NCI-H146 (cell line): ENCODE measurements around the gene PPP1R14B.

Experiments
- DNase-seq: peaks from one replicate; lab custom pipeline; 2025; lab: John Stamatoyannopoulos, UW

The PPP1R14B gene

DNA sequence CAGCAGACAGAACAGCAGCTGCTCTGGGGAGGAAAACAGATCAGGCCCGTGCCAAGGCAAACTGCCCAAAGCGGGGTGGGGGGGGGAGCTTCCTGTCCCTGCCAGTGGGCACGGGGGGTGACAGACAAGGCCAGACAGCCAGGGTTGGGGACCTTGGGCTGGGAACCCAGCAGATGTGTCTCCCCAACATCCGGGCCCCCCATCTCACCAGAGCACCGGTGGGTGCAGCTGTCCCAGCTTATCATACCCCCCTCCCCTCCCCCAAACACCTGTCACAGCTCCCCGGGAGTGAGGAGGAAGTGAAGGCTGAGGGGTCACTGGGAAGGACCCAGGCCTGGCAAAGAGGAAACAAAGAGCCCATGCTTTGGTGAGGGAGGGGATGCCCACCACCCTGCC lies 1.3 kb downstream of the PPP1R14B start:
- DNase-seq = no peak

DNA sequence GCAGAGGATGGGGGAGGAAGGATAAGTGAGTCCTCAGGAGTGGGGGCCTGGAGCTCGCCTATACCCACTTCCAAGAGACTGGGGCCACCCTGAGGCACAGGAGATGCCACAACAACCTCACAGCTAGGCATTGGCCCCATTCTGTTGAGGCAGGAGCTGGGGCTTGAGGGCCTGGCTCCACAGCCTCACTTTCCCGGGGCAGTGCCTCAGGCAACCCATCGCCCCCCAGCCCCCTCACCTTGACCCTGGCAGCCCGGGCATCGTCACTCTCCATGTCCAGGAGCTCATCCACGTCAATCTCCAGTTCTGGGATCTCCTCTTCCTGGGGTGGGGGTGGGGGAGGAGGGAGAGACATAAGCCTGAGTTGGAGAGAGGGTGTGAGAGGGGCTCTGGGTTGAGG lies 1.8 kb downstream of the PPP1R14B start:
- no peak for DNase-seq

DNA sequence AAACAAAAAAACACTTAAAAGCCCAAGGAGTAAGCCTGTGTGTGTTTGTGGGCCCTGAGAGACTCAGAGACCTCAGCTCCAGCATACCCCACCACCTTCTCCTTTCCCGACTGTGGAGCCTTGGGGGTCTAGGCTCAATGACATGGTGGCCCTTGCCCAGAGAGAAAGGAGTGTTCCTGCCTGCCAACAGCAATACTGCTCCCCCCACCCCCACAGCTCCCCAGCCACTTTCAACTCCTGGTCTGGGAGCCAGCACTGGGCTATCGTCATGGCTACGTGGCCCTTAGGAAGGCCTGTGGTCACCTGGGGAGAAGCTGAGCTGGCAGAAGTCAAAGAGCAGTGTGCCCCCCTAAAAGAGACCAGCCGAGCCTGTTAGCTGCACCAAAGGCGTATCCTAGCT lies 2.6 kb downstream of the PPP1R14B start:
- DNase-seq = no peak

DNA sequence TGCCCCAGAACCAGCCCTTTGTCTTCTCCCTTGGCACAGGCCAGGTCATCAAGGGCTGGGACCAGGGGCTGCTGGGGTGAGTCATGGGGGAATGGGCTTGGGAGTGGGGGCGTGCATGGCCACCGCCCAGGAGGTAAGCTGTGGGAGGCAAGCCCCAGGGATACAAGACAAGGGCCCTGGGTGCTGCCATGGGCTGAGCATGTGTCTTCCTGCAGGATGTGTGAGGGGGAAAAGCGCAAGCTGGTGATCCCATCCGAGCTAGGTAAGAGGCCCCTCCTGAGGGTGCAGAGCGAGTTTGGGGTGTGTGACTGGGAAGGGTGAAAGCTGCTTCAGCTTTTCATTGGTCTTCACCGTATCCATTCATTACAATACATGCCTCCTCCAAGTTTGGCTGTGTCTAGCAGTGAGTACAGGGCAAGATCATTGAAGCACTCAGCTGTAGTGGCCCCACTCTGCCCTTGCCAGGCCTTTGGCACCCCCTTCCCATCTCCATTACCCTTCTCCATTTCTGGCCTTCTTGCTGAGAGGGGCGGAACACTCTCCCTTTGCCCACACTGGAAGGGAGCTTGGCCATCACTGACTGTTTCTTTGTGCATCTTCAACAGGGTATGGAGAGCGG lies 3.4 kb downstream of the PPP1R14B start:
- no peak for DNase-seq

DNA sequence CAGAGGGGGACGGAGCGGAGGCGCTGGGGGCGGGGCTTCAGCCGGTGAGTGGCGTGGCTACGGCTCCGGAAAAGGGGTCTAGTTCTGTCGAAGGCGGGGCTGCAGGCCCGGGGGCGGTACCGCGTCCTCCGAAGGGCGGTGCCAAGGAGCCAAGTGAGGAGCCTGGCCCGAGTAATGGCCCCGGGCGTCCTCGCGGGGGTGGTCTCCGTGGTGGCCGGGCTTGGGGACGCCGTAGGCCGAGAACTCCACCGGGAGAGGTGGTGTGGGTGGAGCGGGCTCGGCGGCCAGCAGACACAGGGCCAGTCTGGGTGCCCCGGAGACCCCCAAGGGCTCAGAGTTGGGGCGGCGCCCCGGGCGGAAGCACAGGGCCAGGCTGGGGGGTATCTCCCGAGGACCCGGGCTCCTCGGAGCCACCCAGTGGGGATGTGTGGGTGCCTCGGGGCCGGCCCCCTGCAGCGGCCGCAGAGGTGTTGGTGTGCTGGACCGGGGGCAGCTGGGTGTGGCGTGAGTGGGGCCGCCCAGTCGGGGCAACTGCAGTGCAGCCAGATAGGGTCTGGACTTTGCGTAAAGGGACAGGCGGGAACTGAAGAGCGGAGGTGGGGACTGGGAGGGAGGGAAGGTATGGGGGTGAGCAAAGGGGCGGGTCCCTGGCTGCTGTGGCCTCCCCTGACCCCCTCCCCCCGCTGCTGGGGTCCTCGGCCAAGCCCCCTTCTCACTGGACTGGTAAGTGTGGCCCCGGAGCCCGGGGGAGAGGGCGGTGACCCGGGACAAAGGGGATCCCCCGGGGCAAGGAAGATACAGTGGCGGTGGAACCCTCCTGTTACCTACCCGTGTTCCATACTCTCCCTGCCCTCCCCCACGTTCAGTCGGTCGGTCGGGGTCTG lies 5.0 kb downstream of the PPP1R14B start:
- peak; percentile 71 for DNase-seq

DNA sequence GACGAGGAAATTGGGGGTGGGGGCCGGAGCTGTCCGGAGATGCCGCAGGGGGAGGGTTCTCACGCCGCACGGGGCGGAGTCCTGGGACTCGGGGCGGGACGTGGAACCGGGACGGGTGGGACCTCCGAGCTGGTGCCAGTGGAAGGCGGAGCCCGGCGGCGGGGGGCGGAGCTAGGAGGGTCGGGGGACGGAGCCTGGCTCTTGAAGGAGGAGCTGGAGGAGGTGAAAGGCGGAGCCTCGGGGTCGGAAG lies 5.6 kb downstream of the PPP1R14B start:
- peak; percentile 99 for DNase-seq

DNA sequence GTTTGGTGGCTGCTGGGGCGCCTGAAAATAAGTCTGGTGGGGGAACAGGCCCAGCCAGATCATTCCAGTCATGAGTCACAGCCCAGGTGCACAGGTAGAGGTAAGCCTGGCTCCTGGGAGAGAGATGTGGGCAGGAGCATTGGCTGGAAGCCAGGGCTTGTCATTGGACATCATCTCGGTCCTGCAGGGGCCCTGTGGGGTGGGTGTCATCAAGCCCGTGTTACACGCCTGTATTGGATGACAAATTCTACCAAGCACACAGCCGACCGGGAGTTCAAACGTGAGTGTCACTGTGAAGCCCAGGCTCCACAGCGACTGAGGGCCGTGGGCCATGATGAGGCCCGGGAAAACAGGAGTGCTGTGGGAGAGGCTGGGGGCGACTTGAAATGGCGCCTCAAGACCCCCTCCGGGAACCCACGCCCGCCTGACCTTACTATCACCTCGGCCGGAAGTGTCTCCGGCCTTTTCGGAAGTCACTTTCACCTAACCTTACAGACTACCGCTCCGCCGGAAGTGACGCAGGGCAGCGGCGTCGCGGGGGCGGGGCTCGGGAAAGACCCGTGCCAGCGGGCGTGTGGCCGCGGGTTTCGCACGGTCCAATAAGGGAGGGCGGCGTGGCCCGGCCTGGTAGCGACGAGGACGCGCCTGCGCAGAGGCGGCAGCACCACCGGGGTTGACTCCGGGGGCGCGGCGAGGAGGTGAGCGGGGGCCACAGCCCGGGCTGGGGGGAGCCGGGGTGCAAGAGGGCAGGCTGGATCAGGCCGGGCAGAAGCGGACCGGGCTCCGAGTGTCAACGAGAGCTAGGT lies 6.1 kb downstream of the PPP1R14B start, which contains the start of gene FKBP2:
Gene FKBP2 (plus strand): TSS at position 661 of the 806 bp plus-strand sequence. CDS start 1,293 bp downstream, outside the sequence.
- DNase-seq = peak; percentile 96

DNA sequence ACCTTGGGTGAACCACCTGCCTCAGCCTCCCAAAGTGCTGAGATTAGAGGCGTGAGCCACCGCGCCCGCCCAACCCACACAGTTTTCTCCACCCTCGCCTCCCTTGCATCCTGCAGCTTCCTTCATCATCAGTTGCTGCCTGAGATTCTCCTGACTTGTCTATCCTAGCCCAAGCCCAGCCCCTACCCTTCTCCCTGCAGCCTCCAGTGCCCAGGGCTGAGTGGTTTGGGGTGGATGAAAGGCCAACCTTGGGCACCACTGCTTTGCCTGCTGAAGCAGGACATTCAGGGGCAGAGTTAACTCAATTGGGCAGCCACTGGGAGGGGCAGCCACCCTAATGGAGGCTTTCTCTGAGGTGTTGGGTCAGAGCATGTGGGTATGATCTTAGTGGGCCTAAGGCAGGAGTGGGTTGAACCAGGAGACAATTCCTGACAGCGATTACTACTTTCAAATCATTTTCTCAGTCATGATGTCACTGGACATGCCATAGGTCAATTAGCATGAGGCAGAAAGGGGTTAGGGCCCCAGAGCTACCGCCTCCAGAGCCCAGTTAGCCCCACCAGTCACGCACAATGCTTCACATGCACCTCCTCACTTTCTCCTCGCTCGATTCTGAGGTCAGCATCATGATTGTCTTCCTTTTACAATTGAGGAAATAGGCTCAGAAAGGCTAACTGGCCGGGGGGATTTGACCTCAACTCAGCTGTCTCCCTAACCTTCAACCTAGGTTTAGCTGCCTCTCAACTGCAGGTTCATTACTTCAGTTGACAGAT lies 6.9 kb downstream of the PPP1R14B start:
- DNase-seq = peak; percentile 46

DNA sequence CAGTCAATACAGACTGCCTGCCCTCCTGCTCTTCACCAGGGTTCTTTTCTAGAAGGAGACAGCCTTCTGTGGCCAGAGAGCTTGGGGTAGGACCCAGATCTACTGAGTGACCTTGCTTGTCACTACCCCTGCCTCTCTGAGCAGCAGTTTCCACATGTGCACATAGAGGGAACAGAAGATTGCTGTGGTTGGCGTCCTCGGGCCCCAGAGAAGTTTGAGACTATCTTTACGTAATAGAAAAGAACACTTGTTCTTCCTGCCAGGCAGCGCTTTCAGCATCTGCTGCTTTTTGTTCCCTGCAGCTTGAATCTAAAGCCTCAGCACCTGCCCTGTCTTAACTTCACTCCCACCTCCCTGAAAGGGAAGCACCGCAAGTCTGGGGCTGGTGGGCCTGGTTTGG lies 7.7 kb downstream of the PPP1R14B start:
- DNase-seq = no peak

DNA sequence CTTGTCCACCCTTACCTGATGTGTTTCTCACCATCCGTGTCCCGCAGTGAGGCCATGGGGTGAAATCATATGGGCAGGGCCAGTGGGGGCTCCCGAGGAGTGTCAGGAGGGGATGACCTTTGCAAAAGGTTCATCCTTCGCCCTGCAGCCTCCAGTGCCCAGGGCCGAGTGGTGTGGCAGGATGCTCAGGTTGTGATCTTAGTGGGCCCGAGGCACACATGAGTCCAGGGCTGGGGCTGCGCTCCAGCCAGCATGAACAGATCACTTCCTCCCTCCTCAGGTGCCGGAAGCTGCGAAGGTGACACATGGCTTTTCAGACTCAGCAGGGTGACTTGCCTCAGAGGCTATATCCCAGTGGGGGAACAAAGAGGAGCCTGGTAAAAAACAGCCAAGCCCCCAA lies 8.7 kb downstream of the PPP1R14B start:
- DNase-seq = peak; percentile 59

DNA sequence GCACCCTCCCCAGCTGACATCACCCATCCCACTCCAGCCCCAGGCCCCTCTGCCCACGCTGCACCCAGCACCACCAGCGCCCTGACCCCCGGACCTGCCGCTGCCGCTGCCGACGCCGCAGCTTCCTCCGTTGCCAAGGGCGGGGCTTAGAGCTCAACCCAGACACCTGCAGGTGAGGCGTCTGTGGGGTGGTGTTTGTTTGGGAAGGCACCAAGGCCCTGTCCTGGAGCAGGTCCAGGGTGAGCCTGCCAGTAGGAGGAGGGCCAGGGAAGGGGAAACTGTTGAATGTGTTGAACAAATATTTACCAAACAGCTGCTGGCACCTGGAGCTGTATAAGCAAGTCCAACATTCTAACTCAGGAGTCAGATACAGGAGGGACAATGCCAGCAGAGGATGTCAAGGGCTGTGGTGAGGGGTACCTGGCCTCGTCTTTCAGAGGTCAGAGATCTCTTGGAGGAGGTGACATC lies 9.2 kb downstream of the PPP1R14B start:
- peak; percentile 96 for DNase-seq

DNA sequence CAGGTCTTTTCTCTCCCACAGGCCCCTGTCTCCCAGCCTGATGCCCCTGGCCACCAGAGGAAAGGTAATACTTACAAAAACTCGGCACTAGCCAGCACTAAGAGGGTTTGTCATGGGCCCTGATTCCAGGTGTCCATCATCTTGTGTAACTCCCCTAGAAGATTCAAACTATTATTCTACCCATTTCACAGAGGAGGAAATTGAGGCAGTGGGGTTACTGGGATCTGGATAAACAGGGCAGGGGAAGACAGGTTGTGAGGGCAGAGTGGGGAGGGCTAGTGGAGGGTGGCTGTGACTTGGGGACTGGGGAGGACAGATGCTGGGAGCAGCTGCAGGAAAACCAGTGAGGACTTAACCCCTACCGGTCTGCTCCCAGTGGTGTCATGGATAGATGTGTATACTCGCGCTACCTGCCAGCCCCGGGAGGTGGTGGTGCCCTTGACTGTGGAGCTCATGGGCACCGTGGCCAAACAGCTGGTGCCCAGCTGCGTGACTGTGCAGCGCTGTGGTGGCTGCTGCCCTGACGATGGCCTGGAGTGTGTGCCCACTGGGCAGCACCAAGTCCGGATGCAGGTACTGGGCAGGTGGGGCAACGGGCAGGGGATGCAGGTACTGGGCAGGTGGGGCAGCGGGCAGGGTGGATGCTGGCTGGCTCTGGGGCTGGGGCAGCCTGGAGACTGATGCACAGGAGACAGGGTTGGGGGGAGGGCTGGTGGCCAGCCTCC lies 11.1 kb downstream of the PPP1R14B start:
- DNase-seq = no peak

DNA sequence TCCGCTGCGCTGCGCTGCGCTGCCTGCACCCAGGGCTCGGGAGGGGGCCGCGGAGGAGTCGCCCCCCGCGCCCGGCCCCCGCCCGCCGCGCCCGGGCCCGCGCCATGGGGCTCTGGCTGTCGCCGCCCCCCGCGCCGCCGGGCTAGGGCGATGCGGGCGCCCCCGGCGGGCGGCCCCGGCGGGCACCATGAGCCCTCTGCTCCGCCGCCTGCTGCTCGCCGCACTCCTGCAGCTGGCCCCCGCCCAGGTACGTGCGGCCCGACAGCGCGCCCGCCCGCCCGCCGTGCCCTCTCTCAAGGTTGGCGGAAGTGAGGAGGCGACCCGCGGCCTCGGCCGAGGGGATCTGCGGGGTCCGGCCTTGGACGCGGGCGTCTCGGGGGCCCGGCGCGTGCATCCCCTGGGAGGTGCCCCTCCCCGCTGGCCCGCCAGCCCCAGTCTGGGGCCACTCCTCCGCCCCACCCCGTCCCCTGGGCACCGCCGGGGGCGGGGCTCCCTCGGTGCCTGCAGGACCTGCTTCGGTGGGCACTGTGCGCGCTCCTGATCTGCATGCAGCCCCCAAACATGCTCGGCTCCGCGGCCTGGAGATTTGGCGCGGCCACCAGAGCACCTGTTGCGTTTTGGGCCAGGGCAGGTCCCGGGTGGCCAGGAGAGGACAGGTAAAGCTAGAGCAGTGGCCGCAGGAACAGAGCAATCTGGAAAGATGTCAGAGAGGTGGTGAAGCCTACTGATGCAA lies 11.9 kb downstream of the PPP1R14B start:
- peak; percentile 63 for DNase-seq

DNA sequence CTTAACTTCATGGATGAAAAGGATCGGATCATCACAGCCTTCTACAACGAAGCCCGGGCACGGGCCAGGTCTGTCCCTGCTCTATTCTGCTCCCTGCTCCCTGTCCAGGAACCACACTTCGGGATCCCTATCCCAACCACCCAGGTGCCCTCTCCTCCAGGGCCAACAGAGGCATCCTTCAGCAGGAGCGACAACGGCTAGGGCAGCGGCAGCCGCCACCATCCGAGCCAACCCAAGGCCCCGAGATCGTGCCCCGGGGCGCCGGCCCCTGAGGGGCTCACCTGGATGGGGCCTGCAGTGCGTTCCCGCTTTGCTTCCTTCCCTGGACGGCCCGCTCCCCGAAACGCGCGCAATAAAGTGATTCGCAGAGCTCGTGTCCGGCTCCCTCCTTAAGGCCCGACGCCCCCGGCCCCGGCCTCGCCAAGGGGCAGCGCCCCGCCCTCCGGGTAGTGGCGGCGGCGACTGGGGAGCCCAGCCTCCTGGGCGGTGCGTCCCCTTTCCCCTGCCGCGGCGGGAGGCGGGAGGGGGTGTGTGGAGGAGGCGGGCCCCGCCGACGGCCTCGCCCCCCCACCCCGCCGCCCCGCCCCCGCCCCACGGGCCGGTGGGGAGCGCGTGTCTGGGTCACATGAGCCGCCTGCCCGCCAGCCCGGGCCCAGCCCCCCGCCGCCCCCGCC lies 12.7 kb downstream of the PPP1R14B start, which contains the start of gene VEGFB:
Gene VEGFB (plus strand): TSS at position 672 of the 674 bp plus-strand sequence. CDS start 250 bp downstream, outside the sequence.
- DNase-seq = peak; percentile 83

DNA sequence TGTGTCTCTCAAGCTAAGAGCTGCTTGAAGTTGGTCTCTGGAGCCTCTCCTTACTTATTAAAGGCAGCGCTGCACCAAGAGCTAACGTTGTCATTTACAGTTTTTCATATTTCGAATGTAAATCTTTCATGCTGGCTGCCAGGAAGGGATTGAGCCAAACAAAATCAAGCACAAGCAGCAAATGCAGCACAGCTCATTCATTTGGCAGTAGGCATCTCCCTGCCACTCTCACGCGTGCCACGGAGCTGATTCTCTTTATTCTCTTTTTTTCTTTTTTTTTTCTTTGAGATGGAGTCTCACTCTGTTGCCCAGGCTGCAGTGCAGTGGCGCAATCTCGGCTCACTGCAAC lies 13.8 kb downstream of the PPP1R14B start:
- DNase-seq = no peak

DNA sequence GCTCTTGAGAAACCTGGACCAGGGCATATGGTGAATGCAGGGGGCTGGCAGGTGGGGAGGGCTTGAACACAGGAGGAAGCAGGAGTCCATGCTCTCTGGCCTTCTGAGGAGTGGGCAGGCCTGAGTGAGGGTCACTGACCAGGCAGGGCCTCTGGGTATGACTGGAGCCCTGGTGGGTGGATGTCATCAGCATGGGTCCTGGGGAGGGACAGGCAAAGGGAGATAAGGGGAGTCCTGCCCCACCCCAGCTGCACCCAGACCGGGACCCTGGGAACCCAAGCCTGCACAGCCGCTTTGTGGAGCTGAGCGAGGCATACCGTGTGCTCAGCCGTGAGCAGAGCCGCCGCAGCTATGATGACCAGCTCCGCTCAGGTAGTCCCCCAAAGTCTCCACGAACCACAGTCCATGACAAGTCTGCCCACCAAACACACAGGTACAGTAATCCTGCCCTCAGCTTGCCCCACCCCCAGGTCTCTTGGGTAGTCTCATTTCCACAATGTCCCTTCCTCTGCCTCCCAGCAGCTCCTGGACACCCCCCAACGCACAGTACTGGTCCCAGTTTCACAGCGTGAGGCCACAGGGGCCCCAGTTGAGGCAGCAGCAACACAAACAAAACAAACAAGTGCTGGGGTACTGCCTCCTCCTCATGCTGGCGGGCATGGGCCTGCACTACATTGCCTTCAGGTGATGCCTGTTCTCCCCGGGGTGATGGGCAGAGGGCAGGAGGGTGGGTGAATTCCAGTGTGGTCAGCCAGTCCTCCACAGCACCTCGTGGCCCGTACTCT lies 14.4 kb downstream of the PPP1R14B start:
- DNase-seq = no peak

DNA sequence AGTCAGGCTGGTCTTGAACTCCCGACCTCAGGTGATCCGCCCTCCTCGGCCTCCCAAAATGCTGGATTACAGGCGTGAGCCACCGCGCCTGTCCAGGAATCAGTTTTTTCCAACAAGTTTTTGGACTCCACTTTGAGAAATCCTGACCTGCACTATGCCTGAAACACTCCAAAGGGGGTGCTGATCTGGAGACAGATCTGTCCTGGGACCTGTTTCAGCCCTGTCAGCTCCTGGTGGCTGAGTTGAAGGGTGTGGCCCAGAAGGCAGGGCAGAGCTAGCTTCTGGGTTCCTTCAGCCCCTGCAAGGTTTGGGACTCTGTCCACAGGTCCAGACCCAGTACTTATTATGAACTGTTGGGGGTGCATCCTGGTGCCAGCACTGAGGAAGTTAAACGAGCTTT lies 15.2 kb downstream of the PPP1R14B start:
- DNase-seq = no peak

DNA sequence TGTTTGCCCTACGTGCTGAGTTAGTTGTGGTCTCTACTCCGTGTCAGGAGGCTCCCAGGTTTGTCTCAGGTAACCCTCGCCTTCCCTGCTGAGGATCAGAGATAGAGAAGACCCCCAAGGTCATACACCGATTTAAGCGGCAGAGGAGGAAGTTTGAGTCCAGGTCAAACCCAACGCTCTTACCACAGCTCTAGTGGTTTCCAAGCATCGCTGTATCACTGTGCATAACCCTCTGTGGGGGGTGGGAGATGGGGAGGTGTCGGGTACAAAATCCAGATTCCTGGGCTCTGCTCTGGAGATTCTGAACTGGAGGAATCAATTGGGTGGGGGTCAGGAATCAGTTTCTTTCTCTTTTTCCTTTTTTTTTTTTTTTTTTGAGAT lies 15.8 kb downstream of the PPP1R14B start:
- peak; percentile 51 for DNase-seq
